GM20000 (cell line): ENCODE results near the gene VPS13D.
"Not testable (repeated sequence)": the region's sequence is repeated elsewhere in the genome, so short reads cannot be mapped to it uniquely, and the experiment has no call there.

Source experiments
- DNase-seq: peaks from one replicate; pipeline ENCODE4 v3.0.0; 2012; ENCODE audit warnings: low spot score
- TF ChIP-seq, protein P1 (sequence below): IDR thresholded peaks from 2 replicates; pipeline ENCODE4 v1.5.1; 2012; ENCODE audit warnings: mild to moderate bottlenecking, control low read depth; ENCODE audit errors: extremely low read depth, missing control alignments

The VPS13D gene

DNA sequence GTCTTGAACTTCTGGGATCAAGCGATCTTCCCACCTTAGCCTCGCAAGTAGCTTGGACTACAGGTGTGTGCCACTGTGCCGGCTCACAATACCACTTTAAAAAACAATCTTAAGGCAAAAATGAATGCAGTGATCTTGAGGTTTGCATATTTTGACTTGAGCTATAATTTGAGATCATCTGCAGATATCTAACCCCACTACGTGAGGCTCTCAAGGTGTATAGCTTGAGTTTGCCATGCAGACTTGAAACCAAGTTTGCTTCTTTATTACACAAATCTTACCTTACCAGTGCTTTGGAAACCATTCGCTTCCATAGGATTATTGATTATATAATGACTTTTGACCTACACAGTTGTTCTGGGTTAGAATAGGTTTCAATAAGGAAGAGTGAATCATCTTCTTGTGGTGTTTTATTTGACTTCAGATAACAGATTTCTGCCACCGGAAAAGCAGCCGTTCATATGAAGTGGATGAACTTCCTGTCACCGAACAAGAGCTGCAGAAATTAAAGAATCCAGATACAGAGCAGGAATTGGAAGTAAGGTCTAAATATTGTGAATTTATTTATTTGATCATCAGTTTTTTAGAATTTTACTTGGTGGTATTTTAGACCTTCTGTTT is 155.1 kb downstream of the VPS13D start:
- no peak for DNase-seq
- TF ChIP-seq, protein P1, sequence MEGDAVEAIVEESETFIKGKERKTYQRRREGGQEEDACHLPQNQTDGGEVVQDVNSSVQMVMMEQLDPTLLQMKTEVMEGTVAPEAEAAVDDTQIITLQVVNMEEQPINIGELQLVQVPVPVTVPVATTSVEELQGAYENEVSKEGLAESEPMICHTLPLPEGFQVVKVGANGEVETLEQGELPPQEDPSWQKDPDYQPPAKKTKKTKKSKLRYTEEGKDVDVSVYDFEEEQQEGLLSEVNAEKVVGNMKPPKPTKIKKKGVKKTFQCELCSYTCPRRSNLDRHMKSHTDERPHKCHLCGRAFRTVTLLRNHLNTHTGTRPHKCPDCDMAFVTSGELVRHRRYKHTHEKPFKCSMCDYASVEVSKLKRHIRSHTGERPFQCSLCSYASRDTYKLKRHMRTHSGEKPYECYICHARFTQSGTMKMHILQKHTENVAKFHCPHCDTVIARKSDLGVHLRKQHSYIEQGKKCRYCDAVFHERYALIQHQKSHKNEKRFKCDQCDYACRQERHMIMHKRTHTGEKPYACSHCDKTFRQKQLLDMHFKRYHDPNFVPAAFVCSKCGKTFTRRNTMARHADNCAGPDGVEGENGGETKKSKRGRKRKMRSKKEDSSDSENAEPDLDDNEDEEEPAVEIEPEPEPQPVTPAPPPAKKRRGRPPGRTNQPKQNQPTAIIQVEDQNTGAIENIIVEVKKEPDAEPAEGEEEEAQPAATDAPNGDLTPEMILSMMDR = no peak

GRCh38 chr1:12386130-12386529 is 156.3 kb downstream of the VPS13D start:
- DNase-seq = no peak
- TF ChIP-seq, protein P1 = no peak

GRCh38 chr1:12387641-12388040 is 157.8 kb downstream of the VPS13D start:
- TF ChIP-seq, protein P1 = no peak
- DNase-seq = no peak

DNA sequence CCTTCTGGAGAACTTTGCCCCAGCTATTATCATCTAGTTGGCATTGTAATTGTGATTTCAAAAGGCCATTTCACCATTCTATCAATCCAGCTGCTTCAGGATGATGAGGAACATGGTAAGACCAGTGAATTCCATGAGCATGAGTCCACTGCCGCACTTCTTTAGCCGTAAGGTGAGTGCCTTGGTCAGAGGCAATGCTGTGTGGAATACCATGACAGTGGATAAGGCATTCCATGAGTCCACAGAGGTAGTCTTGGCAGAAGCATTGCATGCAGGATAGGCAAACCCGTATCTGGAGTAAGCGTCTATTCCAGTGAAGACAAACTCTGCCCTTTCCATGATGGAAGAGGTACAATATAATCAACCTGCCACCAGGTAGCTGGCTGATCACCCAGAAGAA is 160.5 kb downstream of the VPS13D start:
- DNase-seq = not testable (repeated sequence)

DNA sequence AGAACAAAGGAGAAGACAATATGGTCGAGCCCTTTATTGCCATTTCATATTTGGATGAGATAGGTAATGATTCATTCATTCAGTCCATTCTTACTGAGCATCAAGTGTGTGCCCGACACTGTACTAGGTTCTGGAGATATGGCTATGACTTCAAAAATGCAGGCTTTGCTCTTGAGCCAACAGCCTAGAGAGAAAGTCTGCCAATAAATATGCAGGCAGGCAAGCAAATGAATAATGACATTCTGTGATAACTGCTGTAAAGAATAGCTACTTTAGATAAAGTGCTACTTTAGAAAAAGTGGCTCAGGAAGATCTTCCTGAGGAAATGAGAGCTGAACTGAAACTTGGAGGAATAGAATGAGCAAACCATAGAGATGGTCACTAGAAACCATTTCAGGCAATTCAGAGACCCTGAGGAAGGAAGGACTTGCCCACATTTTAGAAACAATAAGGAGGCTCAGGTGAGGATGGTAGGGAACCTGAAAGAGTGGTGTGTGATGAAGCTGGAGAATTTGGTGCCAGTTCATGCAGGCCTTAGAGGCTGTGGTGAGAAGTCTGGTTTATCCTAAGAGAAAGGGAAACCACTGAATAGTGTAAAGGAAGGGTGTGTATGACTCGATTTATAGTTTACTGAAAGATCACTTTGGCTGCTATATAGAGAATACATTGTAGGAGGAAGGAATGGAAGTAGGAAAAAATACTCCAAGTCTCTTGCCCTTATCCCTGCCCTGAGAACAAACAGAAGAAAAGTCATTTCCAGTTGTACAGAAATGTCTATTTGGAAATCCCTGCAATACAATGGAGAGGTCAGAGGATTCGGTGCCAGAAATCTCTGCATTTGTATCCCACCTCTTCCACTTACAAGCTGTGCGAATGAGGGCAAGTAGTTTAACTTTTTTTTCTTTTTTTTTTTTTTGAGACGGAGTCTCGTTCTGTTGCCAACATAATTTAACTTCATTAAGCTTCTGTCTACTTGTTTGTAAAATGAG is 167.9 kb downstream of the VPS13D start:
- TF ChIP-seq, protein P1 = no peak
- no peak for DNase-seq

GRCh38 chr1:12398479-12398878 is 168.6 kb downstream of the VPS13D start:
- DNase-seq = no peak
- TF ChIP-seq, protein P1 = no peak

- no peak for DNase-seq
- TF ChIP-seq, protein P1 = no peak
Observed at GRCh38 chr1:12400027-12400693, 170.3 kb downstream of the VPS13D start.
